Measurements from ENCODE around the gene ADIRF.
"Not testable (repeated sequence)": the region's sequence is repeated elsewhere in the genome, so short reads cannot be mapped to it uniquely, and the experiment has no call there.

Gene ADIRF

DNA sequence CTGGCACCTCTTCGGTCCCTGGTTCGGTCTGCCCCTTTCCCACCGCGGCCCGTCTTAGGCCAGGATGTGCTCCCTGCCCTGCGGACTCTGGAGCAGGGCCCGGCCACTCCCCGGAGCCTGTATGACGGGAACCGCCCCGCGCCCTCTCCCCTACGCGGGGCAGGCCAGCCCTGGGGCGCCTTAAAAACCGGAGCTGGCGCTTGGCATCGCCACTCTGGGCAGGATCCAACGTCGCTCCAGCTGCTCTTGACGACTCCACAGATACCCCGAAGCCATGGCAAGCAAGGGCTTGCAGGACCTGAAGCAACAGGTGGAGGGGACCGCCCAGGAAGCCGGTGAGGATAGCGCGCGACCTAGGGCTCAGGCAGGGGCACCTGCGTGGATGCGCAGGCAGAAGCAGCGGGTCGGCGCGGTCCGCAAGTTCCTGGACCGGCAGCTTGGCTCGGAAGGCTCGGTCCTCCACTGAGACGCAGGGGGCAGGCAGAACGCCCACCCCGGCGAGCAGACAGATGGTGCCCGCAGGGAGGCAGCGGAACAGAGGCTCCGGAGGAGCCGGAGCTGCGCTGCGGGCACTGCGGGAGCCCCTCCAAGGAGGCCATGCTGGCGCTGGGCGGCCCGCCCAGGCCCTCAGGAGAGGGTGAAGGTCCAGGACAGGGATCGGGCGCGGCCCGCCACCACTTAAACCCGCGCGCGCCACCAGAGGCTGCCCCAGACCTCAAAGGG lies at the start of gene ADIRF:
ADIRF (plus strand) TSS at position 212 of the 723 bp plus-strand sequence; CDS start at position 275, 63 bp downstream.
- no peak for DNase-seq (ENCODE audit: low read depth)

GRCh38 chr10:86922553-86922961 lies 45.7 kb upstream of the ADIRF start:
- DNase-seq (ENCODE audit: low read depth): no peak

- DNase-seq (ENCODE audit: low read depth): no peak
These were observed 38.6 kb upstream of the ADIRF start for GRCh38 chr10:86929468-86930380.

GRCh38 chr10:86931872-86932271 lies 36.4 kb upstream of the ADIRF start:
- DNase-seq (ENCODE audit: low read depth): no peak

DNA sequence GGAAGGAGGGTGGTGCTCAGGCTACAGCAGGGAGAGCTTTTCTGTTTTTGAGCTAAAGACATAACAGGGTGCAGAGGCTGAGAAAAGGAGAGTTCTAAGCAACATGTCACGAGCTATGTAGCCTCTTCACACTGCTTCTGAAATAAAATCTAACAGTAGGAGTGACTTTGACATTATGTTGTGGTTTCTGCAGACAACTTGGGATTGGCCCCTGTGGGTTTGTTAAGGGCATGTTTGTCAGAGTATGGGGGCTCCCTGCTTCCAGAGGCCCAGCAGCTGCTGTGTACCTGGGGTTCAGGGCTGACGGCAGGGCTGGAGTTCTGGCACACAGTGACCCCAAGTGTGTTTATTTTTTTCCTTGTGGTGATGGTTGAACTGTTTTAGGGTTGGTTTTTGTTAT lies 35.6 kb upstream of the ADIRF start:
- no peak for DNase-seq (ENCODE audit: low read depth)

- not testable (repeated sequence) for DNase-seq (ENCODE audit: low read depth)
These were observed 34.0 kb upstream of the ADIRF start for GRCh38 chr10:86934162-86934711.

DNA sequence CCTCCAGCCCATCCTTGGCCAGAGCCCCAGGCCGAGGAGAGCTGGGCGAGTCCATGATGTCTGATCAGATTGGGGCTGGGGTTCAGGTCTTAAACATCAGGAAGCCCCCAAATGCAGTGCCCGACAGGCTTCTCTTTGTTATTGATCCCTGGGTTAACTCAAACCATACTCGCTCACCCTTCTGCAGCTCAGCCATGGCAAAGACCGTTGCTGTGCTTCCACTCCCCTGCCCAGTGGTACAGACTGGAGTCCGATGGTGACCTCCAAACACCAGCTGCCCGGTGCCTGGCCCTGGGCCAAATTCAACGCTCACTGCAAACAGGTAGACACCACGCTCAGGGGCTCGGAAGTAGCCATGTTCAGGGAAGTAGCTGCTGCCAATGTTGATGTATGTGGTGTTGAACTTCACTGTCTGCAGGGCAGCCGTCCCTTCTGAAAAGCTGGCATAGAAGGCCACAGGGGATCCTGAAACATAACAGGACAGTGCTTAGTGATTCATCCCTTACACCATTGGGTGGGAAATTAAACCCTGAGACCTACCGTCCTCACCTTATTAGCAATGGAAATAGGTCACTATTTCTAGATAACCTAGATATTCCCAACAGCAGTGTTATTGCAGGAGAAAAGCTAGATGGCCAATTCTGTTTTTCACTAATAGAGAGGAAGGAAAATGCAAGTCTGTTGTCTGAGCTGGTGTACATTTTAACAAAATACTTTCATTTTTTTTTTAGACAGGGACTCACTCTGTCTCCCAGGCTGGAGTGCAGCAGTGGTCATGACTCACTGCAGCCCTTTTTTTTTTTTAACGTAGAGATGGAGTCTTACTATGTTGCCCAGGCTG lies 31.4 kb upstream of the ADIRF start:
- DNase-seq (ENCODE audit: low read depth): no peak

DNA sequence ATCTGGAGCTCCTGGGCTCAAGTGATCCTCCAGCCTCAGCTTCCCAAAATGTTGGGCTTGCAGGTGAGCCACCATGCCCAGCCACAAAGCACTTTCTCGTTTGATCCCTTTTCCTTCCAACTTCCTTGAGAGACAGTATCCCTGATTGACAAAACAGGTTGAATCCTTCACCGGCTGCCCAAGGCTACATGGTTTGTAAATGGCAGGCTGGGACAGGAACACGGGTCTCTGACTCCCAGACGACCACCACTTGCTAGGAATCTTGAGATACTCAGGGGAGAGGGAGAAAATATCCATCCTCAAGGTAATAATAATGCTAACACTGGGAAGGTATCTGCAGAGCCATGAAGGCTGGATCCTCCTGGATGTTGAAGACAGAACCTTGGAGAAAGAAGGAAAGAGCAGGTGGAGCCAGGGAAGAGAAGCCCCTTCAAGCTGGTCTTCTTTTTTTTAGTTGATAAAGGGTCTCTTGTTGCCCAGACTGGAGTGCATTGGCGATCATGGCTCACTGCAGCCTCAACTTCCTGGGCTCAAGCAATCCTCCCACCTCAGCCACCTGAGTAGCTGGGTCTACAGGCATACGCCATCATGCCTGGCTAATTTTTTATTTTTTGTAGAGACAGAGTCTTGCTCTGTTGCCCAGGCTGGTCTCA lies 30.7 kb upstream of the ADIRF start:
- no peak for DNase-seq (ENCODE audit: low read depth)

DNA sequence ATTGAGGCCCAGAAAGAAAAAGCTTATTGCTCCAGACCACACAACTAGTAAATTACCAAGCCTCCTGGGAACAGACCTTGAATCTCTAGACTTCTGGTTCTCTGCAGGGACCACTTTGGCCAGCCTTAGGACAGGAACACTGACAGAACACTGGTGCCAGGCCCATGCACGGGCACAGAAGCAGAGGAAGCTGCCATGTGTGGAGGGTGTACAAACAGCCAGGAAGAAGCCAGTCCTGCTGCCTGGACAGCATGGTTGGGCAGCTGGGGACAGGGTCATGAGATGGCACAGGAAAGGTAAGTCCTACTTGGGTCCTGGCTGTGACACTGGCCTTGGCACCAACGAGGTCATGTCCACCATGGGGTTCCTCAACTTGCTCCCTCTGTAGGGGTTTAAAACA lies 30.0 kb upstream of the ADIRF start:
- no peak for DNase-seq (ENCODE audit: low read depth)

GRCh38 chr10:86940076-86940475 lies 28.2 kb upstream of the ADIRF start:
- DNase-seq (ENCODE audit: low read depth): not testable (repeated sequence)

GRCh38 chr10:86940677-86941076 lies 27.6 kb upstream of the ADIRF start:
- no peak for DNase-seq (ENCODE audit: low read depth)

GRCh38 chr10:86941426-86941825 lies 26.9 kb upstream of the ADIRF start:
- no peak for DNase-seq (ENCODE audit: low read depth)

DNA sequence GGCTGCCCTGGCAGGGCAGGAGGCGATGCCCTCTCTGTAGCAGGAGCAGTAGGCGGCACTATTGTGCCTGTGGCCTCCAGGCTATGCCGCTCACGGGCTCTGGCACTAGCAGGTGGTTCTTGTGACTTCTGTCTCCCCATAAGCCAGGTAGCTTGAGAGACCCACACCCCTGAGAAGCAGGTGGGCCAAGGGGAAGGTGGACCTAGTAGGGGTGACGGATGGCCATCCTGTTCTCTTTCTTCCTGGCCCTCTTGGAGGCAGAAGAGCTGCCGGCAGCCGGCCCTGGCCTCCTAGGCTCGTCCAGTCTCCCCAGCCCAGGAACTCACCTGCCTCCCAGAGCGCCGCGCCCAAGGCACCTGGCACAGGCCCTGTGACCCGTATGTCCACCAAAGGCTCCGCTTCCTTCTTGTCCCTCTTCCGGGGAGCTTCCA lies 26.3 kb upstream of the ADIRF start:
- DNase-seq (ENCODE audit: low read depth): no peak

GRCh38 chr10:86942441-86943315 lies 25.6 kb upstream of the ADIRF start:
- no peak for DNase-seq (ENCODE audit: low read depth)

- DNase-seq (ENCODE audit: low read depth): no peak
These were observed 24.8 kb upstream of the ADIRF start for GRCh38 chr10:86943316-86944030.

GRCh38 chr10:86944031-86944419 lies 24.3 kb upstream of the ADIRF start:
- no peak for DNase-seq (ENCODE audit: low read depth)

- DNase-seq (ENCODE audit: low read depth): no peak
These were observed 23.8 kb upstream of the ADIRF start for GRCh38 chr10:86944471-86944870.

- no peak for DNase-seq (ENCODE audit: low read depth)
These were observed 23.4 kb upstream of the ADIRF start for GRCh38 chr10:86944907-86945306.

DNA sequence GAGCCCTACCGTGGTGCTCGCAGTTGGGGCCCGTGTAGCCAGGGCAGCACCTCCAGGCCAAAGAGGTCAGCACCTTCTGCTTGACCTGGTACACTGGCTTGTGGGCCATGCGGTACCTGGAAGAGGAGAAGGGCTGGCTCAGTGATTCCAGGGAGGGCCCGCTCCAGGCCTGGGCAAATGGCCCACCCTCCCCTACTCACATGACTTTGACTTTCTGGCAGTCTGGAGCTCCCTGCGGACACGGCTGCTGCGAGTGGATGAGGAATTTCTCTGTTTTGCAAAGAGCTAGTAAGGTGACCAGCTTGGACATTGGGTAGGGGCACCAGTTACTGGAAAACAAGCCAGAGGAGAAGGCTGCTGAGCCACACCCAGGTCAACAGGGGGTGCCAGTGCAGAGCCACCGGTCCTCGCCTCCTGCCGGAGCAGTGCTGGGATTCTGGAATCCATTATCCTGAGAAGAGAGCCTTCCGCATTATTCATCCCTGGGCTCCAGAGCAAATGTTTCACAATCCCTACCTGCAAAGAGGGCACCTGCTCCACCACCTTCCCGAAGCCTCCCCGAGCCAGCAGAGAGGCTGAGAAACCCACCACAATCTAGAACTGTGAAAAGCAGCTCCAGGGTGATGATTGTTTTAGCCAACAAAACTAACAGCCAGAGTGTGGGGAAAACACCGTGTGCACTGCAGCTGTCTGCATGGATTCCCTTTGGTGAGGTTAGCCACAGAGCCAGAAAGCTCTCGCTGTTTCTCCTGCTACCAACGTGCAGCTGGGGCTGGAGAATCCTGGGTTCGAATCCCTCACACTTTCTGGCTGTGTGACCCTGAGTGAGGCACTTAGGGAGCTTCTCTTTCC lies 22.7 kb upstream of the ADIRF start:
- no peak for DNase-seq (ENCODE audit: low read depth)
